Mucosa of descending colon (tissue), 3 donors: Measurements from ENCODE around the gene UHRF2. TPM values are rescaled to one million over a fixed set of nuclear protein-coding genes. Genes with fewer than 3 reads are reported as not detected.
A peak's percentile ranks its signal among the peaks of the same experiment; 100 is the strongest.

Experiments used
- ATAC-seq: fragments of 200-7000 bp; cut with Tn5 transposase; one replicate; pipeline ENCODE4 v1.9.1; 2020; ENCODE audit warnings: mild to moderate bottlenecking, moderate library complexity
- DNase-seq, 3 donors: peaks; one replicate each; pipeline ENCODE4 v3.0.0-alpha.2; 2020
- H3K36me3 ChIP-seq: fragments of 200-600 bp; one replicate; pipeline ENCODE4 v1.8.0; 2021; ENCODE audit warnings: low read depth, mild to moderate bottlenecking
- H3K4me1 ChIP-seq: fragments of 200-600 bp; one replicate; pipeline ENCODE4 v1.8.0; 2021; ENCODE audit warnings: low read depth, mild to moderate bottlenecking
- H3K4me3 ChIP-seq: fragments of 200-600 bp; one replicate; pipeline ENCODE4 v1.8.0; 2021; ENCODE audit warnings: mild to moderate bottlenecking
- H3K9me3 ChIP-seq: fragments of 200-600 bp; one replicate; pipeline ENCODE4 v1.8.0; 2021; ENCODE audit warnings: mild to moderate bottlenecking
- intact Hi-C, 2 donors: fragments of 100-400 bp; cut with DNase I in 1 of 2; cut with micrococcal nuclease in 1 of 2; formaldehyde crosslinking; loops; one replicate each; pipeline versions ENCODE4 v1.11.0 to v1.11.1; 2022; cut with DNase I, micrococcal nuclease
- total RNA-seq, 3 donors: library from RNA; stranded (reverse); fragmentation: NEBNext Ultra II Directional in 2 of 3; extraction: Animal tissue kit (Norgen Biotek cat#: 25700) in 2 of 3; gene quantifications; one replicate each; pipeline versions ENCODE4 v1.2.1 to v1.2.4, GENCODE V29; 2021 to 2023
- TF ChIP-seq, protein P1 (sequence below): fragments of 200-600 bp; IDR thresholded peaks from one replicate; pipeline ENCODE4 v1.8.0; 2022; ENCODE audit warnings: antibody characterized with exemption, mild to moderate bottlenecking
- donor health status: DM: no; HTN: no; CAD: no; lungs with moderate emphysema.
- donor health status: DM: no; HTN: no; CAD: no.
- donor health status: DM: no; HTN: yes; CAD: no.

The UHRF2 gene
- total RNA-seq, 3 donors from 2014 or later: 28.1 to 42.0 (median 37.9) TPM

DNA sequence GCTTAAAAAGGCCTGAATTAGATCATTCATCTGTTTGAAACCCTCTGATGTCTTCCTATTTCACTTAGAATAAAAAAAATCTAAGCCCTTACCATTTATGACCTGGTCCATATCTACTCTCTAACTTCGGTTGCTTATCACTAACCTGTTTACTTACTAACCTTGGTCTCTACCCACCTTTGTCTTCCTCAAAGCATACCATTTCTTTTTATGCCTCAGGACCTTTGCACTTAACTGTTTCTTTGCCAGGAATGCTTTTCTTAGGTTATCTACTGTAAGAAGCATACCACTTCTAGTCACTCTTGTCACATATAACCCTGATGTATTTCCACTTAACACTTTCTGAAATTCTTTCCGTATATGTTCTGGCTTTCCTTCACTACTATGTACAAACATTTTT, 67.0 kb downstream of the UHRF2 start:
- H3K9me3 ChIP-seq: no peaks in the 10 kb centered on the region
- peaks cover 3% of the 10 kb centered on the region for H3K4me1 ChIP-seq
- intact Hi-C loops: no loop called here
- no peaks in the 10 kb centered on the region for H3K36me3 ChIP-seq
- TF ChIP-seq, protein P1, sequence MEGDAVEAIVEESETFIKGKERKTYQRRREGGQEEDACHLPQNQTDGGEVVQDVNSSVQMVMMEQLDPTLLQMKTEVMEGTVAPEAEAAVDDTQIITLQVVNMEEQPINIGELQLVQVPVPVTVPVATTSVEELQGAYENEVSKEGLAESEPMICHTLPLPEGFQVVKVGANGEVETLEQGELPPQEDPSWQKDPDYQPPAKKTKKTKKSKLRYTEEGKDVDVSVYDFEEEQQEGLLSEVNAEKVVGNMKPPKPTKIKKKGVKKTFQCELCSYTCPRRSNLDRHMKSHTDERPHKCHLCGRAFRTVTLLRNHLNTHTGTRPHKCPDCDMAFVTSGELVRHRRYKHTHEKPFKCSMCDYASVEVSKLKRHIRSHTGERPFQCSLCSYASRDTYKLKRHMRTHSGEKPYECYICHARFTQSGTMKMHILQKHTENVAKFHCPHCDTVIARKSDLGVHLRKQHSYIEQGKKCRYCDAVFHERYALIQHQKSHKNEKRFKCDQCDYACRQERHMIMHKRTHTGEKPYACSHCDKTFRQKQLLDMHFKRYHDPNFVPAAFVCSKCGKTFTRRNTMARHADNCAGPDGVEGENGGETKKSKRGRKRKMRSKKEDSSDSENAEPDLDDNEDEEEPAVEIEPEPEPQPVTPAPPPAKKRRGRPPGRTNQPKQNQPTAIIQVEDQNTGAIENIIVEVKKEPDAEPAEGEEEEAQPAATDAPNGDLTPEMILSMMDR: no peak
- H3K4me3 ChIP-seq: no peak overlapping the region
- ATAC-seq: peak; percentile 86
- DNase-seq: peak in 1 of 3 donors; percentile 27

DNA sequence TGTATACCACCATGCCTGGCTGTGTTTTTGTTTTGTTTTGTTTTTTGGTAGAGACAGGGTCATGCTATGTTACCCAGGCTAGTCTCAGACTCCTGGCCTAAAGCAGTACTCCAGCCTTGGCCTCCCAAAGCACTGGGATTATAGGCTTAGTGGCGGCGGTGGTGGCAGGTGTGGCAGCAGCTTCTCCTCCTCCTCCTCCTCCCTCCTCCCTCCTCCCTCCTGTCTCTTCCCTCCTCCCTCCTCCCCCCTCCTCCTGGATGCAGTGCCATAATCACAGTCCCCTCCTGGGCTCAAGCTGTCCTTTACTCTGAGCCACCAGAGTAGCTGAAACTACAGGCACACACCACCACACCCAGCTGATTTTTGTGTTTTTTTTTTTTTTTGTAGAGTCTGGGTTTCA, 71.2 kb downstream of the UHRF2 start:
- H3K4me3 ChIP-seq: no peak overlapping the region
- H3K36me3 ChIP-seq: no peaks in the 10 kb centered on the region
- TF ChIP-seq, protein P1: no peak
- H3K4me1 ChIP-seq: peaks cover 3% of the 10 kb centered on the region
- ATAC-seq: no peak
- intact Hi-C loops: no loop called here
- no peak for DNase-seq
- no peaks in the 10 kb centered on the region for H3K9me3 ChIP-seq

DNA sequence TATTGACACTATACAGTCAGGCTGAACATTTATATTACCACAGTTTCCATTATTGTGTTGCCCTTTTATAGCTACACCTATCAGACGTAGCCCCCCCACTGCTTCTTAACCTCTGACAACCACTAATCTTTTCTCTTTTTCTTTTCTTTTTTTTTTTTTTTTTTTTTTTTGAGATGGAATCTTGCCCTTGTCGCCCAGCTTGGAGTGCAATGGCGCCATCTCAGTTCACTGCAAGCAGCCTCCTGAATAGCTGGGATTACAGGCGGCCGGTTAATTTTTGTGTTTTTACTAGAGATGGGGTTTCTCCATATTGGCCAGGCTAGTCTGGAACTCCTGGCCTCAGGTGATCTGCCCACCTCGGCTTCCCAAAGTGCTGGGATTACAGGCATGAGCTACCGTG, 75.4 kb downstream of the UHRF2 start:
- H3K36me3 ChIP-seq: no peaks in the 10 kb centered on the region
- H3K9me3 ChIP-seq: no peaks in the 10 kb centered on the region
- intact Hi-C loops: no loop called here
- no peak for ATAC-seq
- no peak overlapping the region for H3K4me3 ChIP-seq
- TF ChIP-seq, protein P1: no peak
- DNase-seq: no peak
- no peaks in the 10 kb centered on the region for H3K4me1 ChIP-seq

DNA sequence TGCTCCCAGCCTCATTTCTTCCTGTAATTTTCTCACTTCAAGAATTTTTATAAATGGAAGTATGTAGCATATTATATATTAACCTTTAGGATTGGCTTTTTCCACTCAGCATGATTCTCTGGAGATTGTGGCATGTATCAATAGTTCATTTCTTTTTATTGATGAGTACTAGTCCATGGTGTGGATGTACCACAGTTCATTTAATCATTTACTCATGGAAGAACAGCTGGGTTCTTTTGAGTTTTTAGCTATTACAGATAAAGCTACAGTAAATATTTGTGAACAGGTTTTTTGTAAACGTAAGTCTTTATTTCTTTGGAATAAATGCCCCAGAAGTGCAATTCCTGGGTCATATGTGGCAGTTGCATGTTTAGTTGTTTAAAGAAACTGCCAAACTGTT, 76.1 kb downstream of the UHRF2 start:
- H3K9me3 ChIP-seq: no peaks in the 10 kb centered on the region
- no peaks in the 10 kb centered on the region for H3K4me1 ChIP-seq
- TF ChIP-seq, protein P1: no peak
- intact Hi-C loops: no loop called here
- no peak overlapping the region for H3K4me3 ChIP-seq
- no peaks in the 10 kb centered on the region for H3K36me3 ChIP-seq
- ATAC-seq: no peak
- no peak for DNase-seq

DNA sequence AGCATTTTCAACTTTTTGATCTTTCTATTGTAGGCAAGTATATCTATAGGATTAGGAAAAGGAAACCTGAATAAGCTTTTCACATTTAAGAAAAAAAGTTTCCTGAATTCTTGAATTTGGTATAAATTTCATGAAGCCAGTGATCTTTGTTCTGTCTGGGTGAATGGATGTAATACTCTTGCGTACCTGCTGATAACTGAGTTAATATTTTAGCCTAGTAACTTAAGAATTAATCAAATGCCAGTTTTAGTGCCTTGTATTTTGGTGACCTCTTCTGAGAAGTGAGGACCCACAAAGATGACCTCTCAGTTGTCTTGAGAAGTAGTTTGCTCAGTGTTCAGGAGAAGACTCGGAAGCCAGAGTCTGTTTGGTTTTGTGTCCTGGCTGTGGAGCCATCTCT, 77.9 kb downstream of the UHRF2 start:
- DNase-seq: no peak

More for the DNA sequence above, 77.9 kb downstream of the UHRF2 start:
- Histone ChIP-seq H3K9me3 (no peaks in the 10 kb centered on the region), H3K4me1 (no peaks in the 10 kb centered on the region), H3K36me3 (no peaks in the 10 kb centered on the region), H3K4me3 (no peak overlapping the region)
- ATAC-seq: no peak
- intact Hi-C loops: no loop called here
- TF ChIP-seq, protein P1: no peak
